Osteoblast (primary cell): ENCODE results near the gene ASB18. TPM values are rescaled to one million over a fixed set of nuclear protein-coding genes. Genes with fewer than 3 reads are reported as not detected.
A peak's percentile ranks its signal among the peaks of the same experiment; 100 is the strongest.

Source experiments
- DNase-seq: peaks from one replicate; pipeline ENCODE4 v3.0.0; 2011; ENCODE audit warnings: low spot score, mixed read lengths; ENCODE audit not compliant: insufficient read length; ENCODE audit errors: missing footprints
- H2AFZ ChIP-seq: 2 replicates; pipeline ENCODE4 v1.6.0; 2011; ENCODE audit warnings: mild to moderate bottlenecking, low read length
- H3K27ac ChIP-seq: 2 replicates; pipeline ENCODE4 v1.5.1; 2011; ENCODE audit warnings: mild to moderate bottlenecking, low read depth, low read length, moderate library complexity
- H3K27me3 ChIP-seq: 2 replicates; pipeline ENCODE4 v1.6.0; 2012; ENCODE audit warnings: mild to moderate bottlenecking, control low read depth, inconsistent platforms, low read length, moderate library complexity; ENCODE audit not compliant: insufficient read depth
- H3K36me3 ChIP-seq: 2 replicates; pipeline ENCODE4 v1.5.1; 2011; ENCODE audit warnings: mild to moderate bottlenecking, low read length, control low read depth, moderate library complexity; ENCODE audit not compliant: insufficient read depth
- H3K4me1 ChIP-seq: 2 replicates; pipeline ENCODE4 v1.5.1; 2011; ENCODE audit warnings: mild to moderate bottlenecking, low read length, control low read depth, moderate library complexity; ENCODE audit not compliant: insufficient read depth
- H3K4me2 ChIP-seq: 2 replicates; pipeline ENCODE4 v1.6.0; 2011; ENCODE audit warnings: mild to moderate bottlenecking, low read length; ENCODE audit not compliant: insufficient read depth
- H3K4me3 ChIP-seq: fragments of 200-600 bp; sonication (generic); 3 replicates; pipeline ENCODE4 v1.5.1; 2012; ENCODE audit warnings: mild to moderate bottlenecking, low read length, inconsistent platforms; ENCODE audit not compliant: insufficient read depth
- H3K79me2 ChIP-seq: 2 replicates; pipeline ENCODE4 v1.6.0; 2012; ENCODE audit warnings: mild to moderate bottlenecking, low read length, control low read depth, inconsistent platforms; ENCODE audit not compliant: insufficient read depth
- H3K9me3 ChIP-seq: 2 replicates; pipeline ENCODE4 v1.5.1; 2011; ENCODE audit warnings: low read depth, low read length, control low read depth
- H4K20me1 ChIP-seq: 2 replicates; pipeline ENCODE4 v1.6.0; 2012; ENCODE audit warnings: mild to moderate bottlenecking, low read length, control low read depth; ENCODE audit not compliant: insufficient read depth
- CTCF ChIP-seq: IDR thresholded peaks from 2 replicates; pipeline ENCODE4 v1.5.1; 2011; ENCODE audit warnings: mild to moderate bottlenecking, low read depth, low read length, moderate library complexity; ENCODE audit errors: extremely low read depth
- total RNA-seq: library from RNA; depleted of rRNA; stranded (reverse); fragments of >200 nt; gene quantifications from 2 replicates; pipeline ENCODE4 v1.2.3, GENCODE V29; 2012

Gene ASB18
- total RNA-seq, 1 donor, result not detected

GRCh38 chr2:236169741-236170589, 94.2 kb downstream of the ASB18 start:
- Histone ChIP-seq H3K4me3 (no peak overlapping the region), H2AFZ (no peak overlapping the region), H3K27ac (no peak overlapping the region)

GRCh38 chr2:236169151-236169721, 95.0 kb downstream of the ASB18 start:
- Histone ChIP-seq H3K4me3 (no peak overlapping the region), H3K4me2 (no peak overlapping the region), H3K27ac (no peak overlapping the region), H3K27me3 (peaks cover 93% of the 10 kb centered on the region), H3K9me3 (no peaks in the 10 kb centered on the region), H3K79me2 (no peaks in the 10 kb centered on the region), H3K4me1 (no peaks in the 10 kb centered on the region), H4K20me1 (peaks cover 2% of the 10 kb centered on the region), H2AFZ (no peak overlapping the region), H3K36me3 (no peaks in the 10 kb centered on the region)
- no peak for TF ChIP-seq CTCF
- peak; percentile 85 for DNase-seq

More at GRCh38 chr2:236169741-236170589, 94.2 kb downstream of the ASB18 start:
- Histone ChIP-seq H3K4me1 (no peaks in the 10 kb centered on the region), H4K20me1 (peaks cover 2% of the 10 kb centered on the region), H3K27me3 (peaks cover 93% of the 10 kb centered on the region), H3K36me3 (no peaks in the 10 kb centered on the region), H3K4me2 (no peak overlapping the region), H3K9me3 (no peaks in the 10 kb centered on the region), H3K79me2 (no peaks in the 10 kb centered on the region)
- DNase-seq, result peak; percentile 87
- TF ChIP-seq CTCF, result no peak

- Histone ChIP-seq H3K79me2 (no peaks in the 10 kb centered on the region), H3K27me3 (peaks cover 93% of the 10 kb centered on the region), H3K4me1 (no peaks in the 10 kb centered on the region), H3K27ac (no peak within 1 kb of the TSS), H3K9me3 (no peaks in the 10 kb centered on the region), H3K4me3 (peak within 1 kb of the TSS; percentile 58), H3K4me2 (peak within 1 kb of the TSS; percentile 66), H3K36me3 (no peaks in the 10 kb centered on the region), H2AFZ (peak within 1 kb of the TSS; percentile 62), H4K20me1 (peaks cover 2% of the 10 kb centered on the region)
- TF ChIP-seq CTCF, result no peak
- DNase-seq, result peak; percentile 97
Measured at GRCh38 chr2:236168110-236169080, 95.8 kb downstream of the ASB18 start, which contains the start of gene GBX2. TSS of gene GBX2 (minus strand) at chr2:236168386. CDS start at chr2:236167971, 415 bp downstream.
